Upper lobe of left lung (tissue), 4 donors: ENCODE measurements around the gene KIRREL1.

Source experiments
- EP300 ChIP-seq, 4 donors: sonication (generic); formaldehyde crosslinking; IDR thresholded peaks; one replicate each; pipeline ENCODE4 v1.5.1; 2017; ENCODE audit warnings: antibody characterized with exemption in 4 of 4, control low read depth in 2 of 4
- POLR2A ChIP-seq, 4 donors: fragments of 450-650 bp; IDR thresholded peaks; one replicate each; pipeline ENCODE4 v1.5.1; 2016 to 2017; ENCODE audit warnings: antibody characterized with exemption in 4 of 4, mild to moderate bottlenecking in 2 of 4
- POLR2AphosphoS5 ChIP-seq, 2 donors: sonication (generic); formaldehyde crosslinking; IDR thresholded peaks; one replicate each; pipeline ENCODE4 v1.5.1; 2017; ENCODE audit warnings: antibody characterized with exemption in 2 of 2
- TF ChIP-seq, protein P1 (sequence below), 6 experiments: fragments of 450-650 bp in 4 of 6; fragments of 200-600 bp in 2 of 6; sonication (generic) in 2 of 6; IDR thresholded peaks; one replicate each; pipeline ENCODE4 v1.5.1; 2016 to 2019; ENCODE audit warnings: antibody characterized with exemption in 6 of 6

DNA sequence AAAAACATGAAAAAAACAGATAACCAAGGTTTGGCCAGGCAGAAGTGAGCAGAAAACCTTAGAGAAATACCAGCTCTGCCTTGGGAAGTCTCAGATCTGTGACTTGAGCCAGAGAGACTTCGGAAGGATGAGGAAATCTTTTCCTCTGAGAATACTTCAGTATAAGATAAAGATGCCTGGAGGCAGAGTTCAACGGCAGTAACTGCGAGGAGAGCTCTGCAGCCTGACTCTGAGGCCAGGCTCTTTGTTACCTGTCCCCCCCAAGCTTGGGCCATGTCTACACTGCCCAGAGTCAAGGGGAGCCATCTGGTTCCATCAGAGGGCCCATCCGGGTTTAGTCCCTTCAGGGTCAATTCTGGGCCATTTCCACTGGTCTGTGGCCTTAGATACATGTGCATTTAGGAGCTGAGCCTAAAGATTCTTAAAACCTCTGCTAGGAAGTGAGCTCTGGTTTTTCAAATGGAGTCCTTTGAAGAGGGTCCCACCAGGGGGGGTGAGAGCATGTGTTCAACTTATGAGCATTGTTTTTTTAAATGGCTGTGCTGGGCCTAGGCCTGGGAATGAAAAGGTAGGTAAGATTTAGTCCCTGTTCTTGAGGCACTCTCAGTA, 8.7 kb downstream of the KIRREL1 start:
- TF ChIP-seq, protein P1, sequence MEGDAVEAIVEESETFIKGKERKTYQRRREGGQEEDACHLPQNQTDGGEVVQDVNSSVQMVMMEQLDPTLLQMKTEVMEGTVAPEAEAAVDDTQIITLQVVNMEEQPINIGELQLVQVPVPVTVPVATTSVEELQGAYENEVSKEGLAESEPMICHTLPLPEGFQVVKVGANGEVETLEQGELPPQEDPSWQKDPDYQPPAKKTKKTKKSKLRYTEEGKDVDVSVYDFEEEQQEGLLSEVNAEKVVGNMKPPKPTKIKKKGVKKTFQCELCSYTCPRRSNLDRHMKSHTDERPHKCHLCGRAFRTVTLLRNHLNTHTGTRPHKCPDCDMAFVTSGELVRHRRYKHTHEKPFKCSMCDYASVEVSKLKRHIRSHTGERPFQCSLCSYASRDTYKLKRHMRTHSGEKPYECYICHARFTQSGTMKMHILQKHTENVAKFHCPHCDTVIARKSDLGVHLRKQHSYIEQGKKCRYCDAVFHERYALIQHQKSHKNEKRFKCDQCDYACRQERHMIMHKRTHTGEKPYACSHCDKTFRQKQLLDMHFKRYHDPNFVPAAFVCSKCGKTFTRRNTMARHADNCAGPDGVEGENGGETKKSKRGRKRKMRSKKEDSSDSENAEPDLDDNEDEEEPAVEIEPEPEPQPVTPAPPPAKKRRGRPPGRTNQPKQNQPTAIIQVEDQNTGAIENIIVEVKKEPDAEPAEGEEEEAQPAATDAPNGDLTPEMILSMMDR (IDR thresholded peaks at IDR 0.05), result no peak
- TF ChIP-seq POLR2AphosphoS5 (IDR thresholded peaks at IDR 0.05) (no peak), EP300 (IDR thresholded peaks at IDR 0.05) (no peak), POLR2A (IDR thresholded peaks at IDR 0.05) (no peak)
